GM12892 (cell line): ENCODE results near the gene TRMO.

ENCODE experiments used
- POLR2A ChIP-seq: IDR thresholded peaks from 2 replicates; pipeline ENCODE4 v1.6.1; 2011; ENCODE audit warnings: low read depth, low read length, control low read depth
- POLR2AphosphoS5 ChIP-seq: IDR thresholded peaks from 2 replicates; pipeline ENCODE4 v1.6.1; 2011; ENCODE audit warnings: low read depth, low read length, control low read depth
- TAF1 ChIP-seq: IDR thresholded peaks from 2 replicates; pipeline ENCODE4 v1.6.1; 2011; ENCODE audit warnings: low read depth, mild to moderate bottlenecking, control low read depth, low read length, borderline replicate concordance

GRCh38 chr9:97900738-97901565, 21.3 kb downstream of the TRMO start:
- no peak for TF ChIP-seq POLR2AphosphoS5
- TF ChIP-seq POLR2A, result no peak
- TF ChIP-seq TAF1, result no peak
